Neural cell (in vitro differentiated cells): ENCODE data around the gene ARHGAP42. TPM values are rescaled to one million over a fixed set of nuclear protein-coding genes. Genes with fewer than 3 reads are reported as not detected.

Experiments used
- H2AFZ ChIP-seq: fragments of 200-600, 300-800 bp; sonication (generic), shearing (Covaris generic); 2 replicates; pipeline ENCODE4 v1.6.0; 2014; ENCODE audit warnings: low read depth, mild to moderate bottlenecking, antibody characterized with exemption, low read length, moderate library complexity
- H3F3A ChIP-seq: fragments of 200-600 bp; shearing (Covaris generic); 2 replicates; pipeline ENCODE4 v1.6.1; 2016; ENCODE audit warnings: mild to moderate bottlenecking, moderate library complexity, mixed read lengths, antibody characterized with exemption, low read length; ENCODE audit not compliant: insufficient read depth, poor library complexity, severe bottlenecking
- H3K27ac ChIP-seq: fragments of 200-600, 300-800 bp; sonication (generic), shearing (Covaris generic); 2 replicates; pipeline ENCODE4 v1.5.1; 2014; ENCODE audit warnings: mild to moderate bottlenecking, low read length, moderate library complexity
- H3K27me3 ChIP-seq: fragments of 300-800, 200-600 bp; sonication (generic), shearing (Covaris generic); 2 replicates; pipeline ENCODE4 v1.6.0; 2014; ENCODE audit warnings: mild to moderate bottlenecking, low read depth, low read length, moderate library complexity; ENCODE audit not compliant: insufficient read depth
- H3K36me3 ChIP-seq: fragments of 300-800, 200-600 bp; sonication (generic), shearing (Covaris generic); 2 replicates; pipeline ENCODE4 v1.5.1; 2014; ENCODE audit warnings: mild to moderate bottlenecking, antibody characterized with exemption, low read length, moderate library complexity; ENCODE audit not compliant: insufficient read depth
- H3K4me2 ChIP-seq: fragments of 300-800, 200-600 bp; sonication (generic), shearing (Covaris generic); 2 replicates; pipeline ENCODE4 v1.6.0; 2014; ENCODE audit warnings: mild to moderate bottlenecking, low read length
- H3K4me3 ChIP-seq: fragments of 300-800, 200-600 bp; sonication (generic), shearing (Covaris generic); 2 replicates; pipeline ENCODE4 v1.5.1; 2014; ENCODE audit warnings: mild to moderate bottlenecking, low read length, moderate library complexity
- H3K79me2 ChIP-seq: fragments of 200-600 bp; shearing (Covaris generic); replicated peaks from 2 replicates; pipeline ENCODE4 v1.6.0; 2014; ENCODE audit warnings: mild to moderate bottlenecking, low read length, moderate library complexity; ENCODE audit not compliant: insufficient read depth
- H3K9ac ChIP-seq: fragments of 300-800, 200-600 bp; sonication (generic), shearing (Covaris generic); 2 replicates; pipeline ENCODE4 v1.6.1; 2016; ENCODE audit warnings: mild to moderate bottlenecking, low read length, mixed read lengths
- H3K9me2 ChIP-seq: fragments of 200-600 bp; shearing (Covaris generic); 2 replicates; pipeline ENCODE4 v1.6.1; 2016; ENCODE audit warnings: mild to moderate bottlenecking, low read length, mixed read lengths; ENCODE audit not compliant: insufficient read depth
- H3K9me3 ChIP-seq: fragments of 200-600, 300-800 bp; sonication (generic), shearing (Covaris generic); 2 replicates; pipeline ENCODE4 v1.6.1; 2016; ENCODE audit warnings: mild to moderate bottlenecking, mixed run types, low read length, moderate library complexity, mixed read lengths
- H4K20me1 ChIP-seq: fragments of 200-600 bp; shearing (Covaris generic); 2 replicates; pipeline ENCODE4 v1.6.1; 2016; ENCODE audit warnings: mild to moderate bottlenecking, mixed run types; ENCODE audit not compliant: insufficient read depth
- EP300 ChIP-seq: fragments of 450-650 bp; conservative IDR thresholded peaks from 2 replicates; pipeline ENCODE4 v1.6.1; 2014; ENCODE audit warnings: antibody characterized with exemption, mild to moderate bottlenecking, moderate library complexity; ENCODE audit not compliant: poor library complexity, severe bottlenecking
- EZH2 ChIP-seq: fragments of 200-600, 300-800 bp; shearing (Covaris generic), sonication (generic); IDR thresholded peaks from 2 replicates; pipeline ENCODE4 v1.6.1; 2014; ENCODE audit warnings: antibody characterized with exemption, low read length, borderline replicate concordance, mild to moderate bottlenecking; ENCODE audit not compliant: insufficient read depth, poor library complexity, severe bottlenecking
- MXI1 ChIP-seq: fragments of 450-650 bp; conservative IDR thresholded peaks from 2 replicates; pipeline ENCODE4 v1.6.1; 2014; ENCODE audit warnings: antibody characterized with exemption, mild to moderate bottlenecking; ENCODE audit not compliant: poor library complexity, severe bottlenecking
- POLR2AphosphoS5 ChIP-seq: IDR thresholded peaks from 2 replicates; pipeline ENCODE4 v1.6.1; 2012
- RAD21 ChIP-seq: fragments of 450-650 bp; conservative IDR thresholded peaks from 2 replicates; pipeline ENCODE4 v1.6.1; 2014; ENCODE audit warnings: antibody characterized with exemption, mild to moderate bottlenecking, moderate library complexity
- SMC3 ChIP-seq: fragments of 450-650 bp; conservative IDR thresholded peaks from 2 replicates; pipeline ENCODE4 v1.6.1; 2014; ENCODE audit warnings: antibody characterized with exemption, mild to moderate bottlenecking, moderate library complexity; ENCODE audit not compliant: poor library complexity
- TAF1 ChIP-seq: IDR thresholded peaks from 2 replicates; pipeline ENCODE4 v1.6.1; 2012; ENCODE audit warnings: low read depth
- polyA plus RNA-seq: library from polyadenylated mRNA; depleted of rRNA; stranded (reverse); fragments of >200 nt; gene quantifications from 2 replicates; pipeline ENCODE4 v1.2.3, GENCODE V29; 2014
- TF ChIP-seq, protein P1 (sequence below): fragments of 450-650 bp; IDR thresholded peaks from 2 replicates; pipeline ENCODE4 v1.5.1; 2014; ENCODE audit warnings: antibody characterized with exemption, mild to moderate bottlenecking, moderate library complexity; ENCODE audit not compliant: poor library complexity, severe bottlenecking
- TF ChIP-seq, protein P2 (sequence below): IDR thresholded peaks from 2 replicates; pipeline ENCODE4 v1.6.1; 2012; ENCODE audit warnings: borderline replicate concordance

ARHGAP42 gene
- polyA plus RNA-seq, 1 donor from 2014 or later, result 0.64 TPM

DNA sequence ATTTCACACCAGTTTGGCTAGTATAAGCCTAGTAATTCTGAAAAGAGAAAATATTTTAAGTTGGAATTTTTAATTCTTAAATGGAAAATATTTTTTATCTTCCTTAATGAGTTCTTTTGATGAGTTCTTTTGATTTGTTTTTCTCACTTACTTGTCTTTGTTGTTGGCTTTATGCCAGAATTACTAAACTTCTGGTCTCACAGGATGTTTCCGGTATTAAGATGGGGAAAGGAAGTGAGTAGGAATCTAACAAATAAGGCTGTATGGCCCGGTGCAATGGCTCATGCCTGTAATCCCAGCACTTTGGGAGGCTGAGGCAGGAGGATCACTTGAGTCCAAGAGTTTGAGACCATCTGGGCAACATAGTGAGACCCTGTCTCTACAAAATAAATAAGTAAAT, 106.4 kb downstream of the ARHGAP42 start:
- no peaks in the 10 kb centered on the region for H3F3A ChIP-seq
- H3K27ac ChIP-seq, result no peak overlapping the region
- H3K4me3 ChIP-seq, result no peak overlapping the region
- H3K9me2 ChIP-seq, result no peaks in the 10 kb centered on the region
- no peak for TF ChIP-seq EZH2
- TF ChIP-seq SMC3, result no peak
- no peak for TF ChIP-seq EP300
- TF ChIP-seq TAF1, result no peak
- TF ChIP-seq RAD21, result no peak
- TF ChIP-seq, protein P1, sequence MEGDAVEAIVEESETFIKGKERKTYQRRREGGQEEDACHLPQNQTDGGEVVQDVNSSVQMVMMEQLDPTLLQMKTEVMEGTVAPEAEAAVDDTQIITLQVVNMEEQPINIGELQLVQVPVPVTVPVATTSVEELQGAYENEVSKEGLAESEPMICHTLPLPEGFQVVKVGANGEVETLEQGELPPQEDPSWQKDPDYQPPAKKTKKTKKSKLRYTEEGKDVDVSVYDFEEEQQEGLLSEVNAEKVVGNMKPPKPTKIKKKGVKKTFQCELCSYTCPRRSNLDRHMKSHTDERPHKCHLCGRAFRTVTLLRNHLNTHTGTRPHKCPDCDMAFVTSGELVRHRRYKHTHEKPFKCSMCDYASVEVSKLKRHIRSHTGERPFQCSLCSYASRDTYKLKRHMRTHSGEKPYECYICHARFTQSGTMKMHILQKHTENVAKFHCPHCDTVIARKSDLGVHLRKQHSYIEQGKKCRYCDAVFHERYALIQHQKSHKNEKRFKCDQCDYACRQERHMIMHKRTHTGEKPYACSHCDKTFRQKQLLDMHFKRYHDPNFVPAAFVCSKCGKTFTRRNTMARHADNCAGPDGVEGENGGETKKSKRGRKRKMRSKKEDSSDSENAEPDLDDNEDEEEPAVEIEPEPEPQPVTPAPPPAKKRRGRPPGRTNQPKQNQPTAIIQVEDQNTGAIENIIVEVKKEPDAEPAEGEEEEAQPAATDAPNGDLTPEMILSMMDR, result no peak
- TF ChIP-seq POLR2AphosphoS5, result no peak
- TF ChIP-seq, protein P2, sequence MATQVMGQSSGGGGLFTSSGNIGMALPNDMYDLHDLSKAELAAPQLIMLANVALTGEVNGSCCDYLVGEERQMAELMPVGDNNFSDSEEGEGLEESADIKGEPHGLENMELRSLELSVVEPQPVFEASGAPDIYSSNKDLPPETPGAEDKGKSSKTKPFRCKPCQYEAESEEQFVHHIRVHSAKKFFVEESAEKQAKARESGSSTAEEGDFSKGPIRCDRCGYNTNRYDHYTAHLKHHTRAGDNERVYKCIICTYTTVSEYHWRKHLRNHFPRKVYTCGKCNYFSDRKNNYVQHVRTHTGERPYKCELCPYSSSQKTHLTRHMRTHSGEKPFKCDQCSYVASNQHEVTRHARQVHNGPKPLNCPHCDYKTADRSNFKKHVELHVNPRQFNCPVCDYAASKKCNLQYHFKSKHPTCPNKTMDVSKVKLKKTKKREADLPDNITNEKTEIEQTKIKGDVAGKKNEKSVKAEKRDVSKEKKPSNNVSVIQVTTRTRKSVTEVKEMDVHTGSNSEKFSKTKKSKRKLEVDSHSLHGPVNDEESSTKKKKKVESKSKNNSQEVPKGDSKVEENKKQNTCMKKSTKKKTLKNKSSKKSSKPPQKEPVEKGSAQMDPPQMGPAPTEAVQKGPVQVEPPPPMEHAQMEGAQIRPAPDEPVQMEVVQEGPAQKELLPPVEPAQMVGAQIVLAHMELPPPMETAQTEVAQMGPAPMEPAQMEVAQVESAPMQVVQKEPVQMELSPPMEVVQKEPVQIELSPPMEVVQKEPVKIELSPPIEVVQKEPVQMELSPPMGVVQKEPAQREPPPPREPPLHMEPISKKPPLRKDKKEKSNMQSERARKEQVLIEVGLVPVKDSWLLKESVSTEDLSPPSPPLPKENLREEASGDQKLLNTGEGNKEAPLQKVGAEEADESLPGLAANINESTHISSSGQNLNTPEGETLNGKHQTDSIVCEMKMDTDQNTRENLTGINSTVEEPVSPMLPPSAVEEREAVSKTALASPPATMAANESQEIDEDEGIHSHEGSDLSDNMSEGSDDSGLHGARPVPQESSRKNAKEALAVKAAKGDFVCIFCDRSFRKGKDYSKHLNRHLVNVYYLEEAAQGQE, result no peak
- TF ChIP-seq MXI1, result no peak
- no peak overlapping the region for H3K9ac ChIP-seq
- H4K20me1 ChIP-seq, result no peaks in the 10 kb centered on the region
- no peak overlapping the region for H3K4me2 ChIP-seq
- no peaks in the 10 kb centered on the region for H3K79me2 ChIP-seq
- no peaks in the 10 kb centered on the region for H3K27me3 ChIP-seq
- no peaks in the 10 kb centered on the region for H3K36me3 ChIP-seq
- no peaks in the 10 kb centered on the region for H3K9me3 ChIP-seq
- no peak overlapping the region for H2AFZ ChIP-seq

DNA sequence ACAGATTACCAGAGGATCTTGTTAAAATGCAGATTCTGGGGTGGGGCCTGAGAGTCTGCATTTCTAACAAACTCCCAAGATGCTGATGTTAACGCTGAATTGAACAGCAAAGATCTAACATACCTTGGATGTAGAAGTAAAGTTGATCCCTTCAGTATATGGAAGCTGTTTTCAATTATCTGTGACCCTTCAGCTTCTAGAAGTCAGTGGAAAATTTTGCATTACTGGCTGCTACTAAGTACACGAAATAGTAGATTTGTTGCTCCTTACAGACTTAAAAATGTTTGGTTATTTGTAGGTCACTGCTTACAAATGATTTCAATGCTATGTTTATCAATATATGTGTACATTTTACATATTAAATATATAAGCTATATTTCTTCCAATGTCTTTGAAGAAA, 107.4 kb downstream of the ARHGAP42 start:
- Histone ChIP-seq H2AFZ (no peak overlapping the region), H3K9me3 (no peaks in the 10 kb centered on the region), H3F3A (no peaks in the 10 kb centered on the region), H3K27ac (no peak overlapping the region), H3K4me2 (no peak overlapping the region), H3K36me3 (no peaks in the 10 kb centered on the region), H3K27me3 (no peaks in the 10 kb centered on the region), H3K4me3 (no peak overlapping the region), H4K20me1 (no peaks in the 10 kb centered on the region), H3K9ac (no peak overlapping the region), H3K9me2 (no peaks in the 10 kb centered on the region), H3K79me2 (no peaks in the 10 kb centered on the region)
- TF ChIP-seq, protein P1, result no peak
- no peak for TF ChIP-seq POLR2AphosphoS5
- no peak for TF ChIP-seq TAF1
- TF ChIP-seq EZH2, result no peak
- TF ChIP-seq, protein P2, result no peak
- TF ChIP-seq MXI1, result no peak
- TF ChIP-seq RAD21, result no peak
- TF ChIP-seq EP300, result no peak
- no peak for TF ChIP-seq SMC3
